OCI-LY1 (cell line): ENCODE data around the gene GRID2.

Experiments
- H2AFZ ChIP-seq: fragments of 200-600 bp; sonication (generic), shearing (Covaris generic); 2 replicates; pipeline ENCODE4 v1.6.0; 2014; ENCODE audit warnings: antibody characterized with exemption, mild to moderate bottlenecking, low read length
- H3F3A ChIP-seq: fragments of 200-600 bp; sonication (generic), shearing (Covaris generic); 2 replicates; pipeline ENCODE4 v1.6.0; 2014; ENCODE audit warnings: mild to moderate bottlenecking, antibody characterized with exemption, low read length, moderate library complexity; ENCODE audit not compliant: insufficient read depth
- H3K27ac ChIP-seq: fragments of 200-600 bp; sonication (generic); 2 replicates; pipeline ENCODE4 v1.5.1; 2014; ENCODE audit warnings: low read length, mixed run types, mild to moderate bottlenecking, low read depth; ENCODE audit not compliant: poor library complexity, severe bottlenecking
- H3K27me3 ChIP-seq: fragments of 200-600 bp; sonication (generic); 2 replicates; pipeline ENCODE4 v1.6.0; 2014; ENCODE audit warnings: antibody characterized with exemption, mild to moderate bottlenecking, low read length, moderate library complexity; ENCODE audit not compliant: insufficient read depth
- H3K36me3 ChIP-seq: fragments of 200-600 bp; sonication (generic); 2 replicates; pipeline ENCODE4 v1.6.1; 2014; ENCODE audit warnings: mild to moderate bottlenecking, antibody characterized with exemption, low read length, moderate library complexity, mixed read lengths; ENCODE audit not compliant: insufficient read depth
- H3K4me1 ChIP-seq: fragments of 200-600 bp; sonication (generic); 2 replicates; pipeline ENCODE4 v1.5.1; 2014; ENCODE audit warnings: mild to moderate bottlenecking, low read length, moderate library complexity; ENCODE audit not compliant: insufficient read depth, severe bottlenecking
- H3K4me2 ChIP-seq: fragments of 200-600 bp; sonication (generic), shearing (Covaris generic); 2 replicates; pipeline ENCODE4 v1.6.1; 2014; ENCODE audit warnings: low read length
- H3K4me3 ChIP-seq: fragments of 200-600 bp; sonication (generic); 2 replicates; pipeline ENCODE4 v1.5.1; 2014; ENCODE audit warnings: low read length, low read depth, mild to moderate bottlenecking, mixed read lengths; ENCODE audit not compliant: poor library complexity, severe bottlenecking
- H3K79me2 ChIP-seq: fragments of 200-600 bp; shearing (Covaris generic); 2 replicates; pipeline ENCODE4 v1.6.1; 2016; ENCODE audit warnings: mixed run types, low read length, mixed read lengths; ENCODE audit not compliant: insufficient read depth
- H3K9ac ChIP-seq: fragments of 200-600 bp; sonication (generic), shearing (Covaris generic); 2 replicates; pipeline ENCODE4 v1.6.1; 2014; ENCODE audit warnings: mild to moderate bottlenecking, low read length, mixed read lengths
- H3K9me2 ChIP-seq: fragments of 200-600 bp; sonication (generic), shearing (Covaris generic); 2 replicates; pipeline ENCODE4 v1.6.1; 2014; ENCODE audit warnings: low read depth, mild to moderate bottlenecking, low read length, mixed read lengths
- H3K9me3 ChIP-seq: fragments of 200-600 bp; shearing (Covaris generic); 2 replicates; pipeline ENCODE4 v1.6.1; 2014; ENCODE audit warnings: low read length, mixed read lengths
- H4K20me1 ChIP-seq: fragments of 200-600 bp; sonication (generic), shearing (Covaris generic); 2 replicates; pipeline ENCODE4 v1.6.0; 2016; ENCODE audit warnings: mild to moderate bottlenecking, low read length; ENCODE audit not compliant: insufficient read depth
- CTCF ChIP-seq: fragments of 200-600 bp; sonication (generic), shearing (Covaris generic); IDR thresholded peaks from 2 replicates; pipeline ENCODE4 v1.5.1; 2017; ENCODE audit warnings: mild to moderate bottlenecking, antibody characterized with exemption, low read length, moderate library complexity, mixed read lengths
- EZH2 ChIP-seq: fragments of 200-600 bp; sonication (generic), shearing (Covaris generic); IDR thresholded peaks from 2 replicates; pipeline ENCODE4 v1.8.0; 2017; ENCODE audit warnings: borderline replicate concordance, mixed run types, mild to moderate bottlenecking, antibody characterized with exemption, low read length, moderate library complexity, mixed read lengths

The GRID2 gene

DNA sequence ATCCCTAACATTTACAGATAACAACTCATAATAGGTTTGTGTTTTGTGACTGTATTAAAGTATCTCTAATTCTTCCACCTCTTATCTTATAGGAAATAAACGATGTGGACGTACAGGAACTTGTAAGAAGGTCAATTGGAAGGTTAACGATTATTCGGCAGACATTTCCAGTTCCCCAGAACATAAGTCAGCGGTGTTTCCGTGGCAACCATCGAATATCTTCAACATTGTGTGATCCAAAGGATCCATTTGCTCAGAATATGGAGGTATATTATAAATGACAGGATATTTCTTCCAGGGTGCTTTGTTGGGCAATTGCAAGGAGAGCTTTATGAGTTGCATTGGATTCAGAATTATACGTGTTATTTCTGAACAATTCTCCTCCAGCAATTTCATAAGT, 912.9 kb downstream of the GRID2 start:
- H3F3A ChIP-seq: no peaks in the 10 kb centered on the region
- no peak overlapping the region for H2AFZ ChIP-seq
- H3K9ac ChIP-seq: no peak overlapping the region
- H3K27ac ChIP-seq: no peak overlapping the region
- no peaks in the 10 kb centered on the region for H3K9me2 ChIP-seq
- no peaks in the 10 kb centered on the region for H3K4me1 ChIP-seq
- no peaks in the 10 kb centered on the region for H3K27me3 ChIP-seq
- no peaks in the 10 kb centered on the region for H4K20me1 ChIP-seq
- H3K79me2 ChIP-seq: no peaks in the 10 kb centered on the region
- no peaks in the 10 kb centered on the region for H3K36me3 ChIP-seq
- no peak for TF ChIP-seq EZH2
- TF ChIP-seq CTCF: no peak
- H3K9me3 ChIP-seq: no peaks in the 10 kb centered on the region
- no peak overlapping the region for H3K4me3 ChIP-seq
- no peak overlapping the region for H3K4me2 ChIP-seq

- H3K4me2 ChIP-seq: no peak overlapping the region
- H3K79me2 ChIP-seq: no peaks in the 10 kb centered on the region
- no peak overlapping the region for H2AFZ ChIP-seq
- H4K20me1 ChIP-seq: no peaks in the 10 kb centered on the region
- no peaks in the 10 kb centered on the region for H3K4me1 ChIP-seq
- no peaks in the 10 kb centered on the region for H3K27me3 ChIP-seq
- H3K36me3 ChIP-seq: no peaks in the 10 kb centered on the region
- TF ChIP-seq CTCF (no peak), EZH2 (no peak)
- no peaks in the 10 kb centered on the region for H3K9me3 ChIP-seq
- H3K27ac ChIP-seq: no peak overlapping the region
- no peak overlapping the region for H3K4me3 ChIP-seq
- H3K9ac ChIP-seq: no peak overlapping the region
- H3F3A ChIP-seq: no peaks in the 10 kb centered on the region
- H3K9me2 ChIP-seq: no peaks in the 10 kb centered on the region
Observed at GRCh38 chr4:93217431-93217830, 913.7 kb downstream of the GRID2 start.

GRCh38 chr4:93221771-93222170, 918.0 kb downstream of the GRID2 start:
- Histone ChIP-seq H3K4me2 (no peak overlapping the region), H3K9me2 (no peaks in the 10 kb centered on the region), H3K4me1 (no peaks in the 10 kb centered on the region), H3K36me3 (no peaks in the 10 kb centered on the region), H3K9ac (no peak overlapping the region), H3K4me3 (no peak overlapping the region), H3K9me3 (no peaks in the 10 kb centered on the region), H2AFZ (no peak overlapping the region), H3K79me2 (no peaks in the 10 kb centered on the region), H4K20me1 (no peaks in the 10 kb centered on the region), H3K27ac (no peak overlapping the region), H3K27me3 (no peaks in the 10 kb centered on the region), H3F3A (no peaks in the 10 kb centered on the region)
- no peak for TF ChIP-seq EZH2
- TF ChIP-seq CTCF: no peak
